ENCODE data around the gene LPCAT4. TPM values are rescaled to one million over a fixed set of nuclear protein-coding genes. Genes with fewer than 3 reads are reported as not detected.

Gene LPCAT4
- total RNA-seq, 4 donors from 2014 or later: 11.8 to 40.2 (median 32.6) TPM

DNA sequence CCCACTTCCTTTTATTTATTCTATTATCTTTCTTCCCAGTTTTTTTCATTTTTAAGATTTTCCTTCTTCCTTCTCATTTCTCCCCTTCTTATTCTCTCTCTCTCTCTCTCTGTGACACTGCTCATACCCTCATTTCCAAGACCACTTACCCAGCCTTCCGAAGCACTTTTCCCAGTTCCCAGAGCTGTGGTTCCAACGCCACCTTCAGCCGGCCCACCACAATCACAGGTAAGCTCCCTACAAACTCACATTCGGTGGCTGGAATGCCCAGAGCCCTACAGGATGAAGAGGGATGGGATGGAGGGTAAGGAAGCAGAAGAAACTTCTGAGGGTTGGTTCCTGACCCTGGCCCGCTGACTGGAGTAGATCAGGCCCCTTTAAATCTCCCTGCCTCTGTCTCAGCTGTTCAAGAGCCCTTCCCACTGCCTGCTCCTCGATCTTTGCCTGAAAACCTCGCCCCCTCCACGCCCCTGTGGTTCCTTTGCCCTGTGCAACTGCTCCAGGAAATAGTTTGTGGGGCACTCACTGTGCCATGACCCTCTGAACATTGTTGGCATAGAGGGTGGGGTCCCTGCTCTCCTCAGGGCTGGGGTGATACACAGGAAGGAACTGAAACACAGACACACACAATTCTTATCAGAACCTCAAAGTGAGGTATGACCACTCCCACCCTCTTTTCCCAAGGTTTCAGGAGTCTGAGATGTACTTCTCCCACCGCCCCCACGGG is 4.8 kb downstream of the LPCAT4 start:
- WGBS, 2 donors: 64 to 74% methylated on average over 5 to 9 of the region's 10 CpGs
- Histone ChIP-seq H3K27me3 (no peaks in the 10 kb centered on the region), H3K36me3 (peaks cover 0 to 70% (median 12%) of the 10 kb centered on the region in 3 donors), H3K27ac (peak overlapping the region; percentile 26 to 74 (median 68)), H3K9me3 (no peaks in the 10 kb centered on the region), H3K4me3 (no peak overlapping the region), H3K4me1 (peaks cover 8 to 77% (median 18%) of the 10 kb centered on the region in 3 donors)
- TF ChIP-seq CTCF (IDR thresholded peaks at IDR 0.05) (no peak), POLR2A (IDR thresholded peaks at IDR 0.05) (no peak)
- intact Hi-C loops (cut with DNase I): loop anchor here (10.0 kb wide), 1 partner anchor 127 kb away; no protein-coding TSS in a partner anchor
- no peak for DNase-seq

- Histone ChIP-seq H3K36me3 (peaks cover 0 to 80% (median 12%) of the 10 kb centered on the region in 3 donors), H3K27me3 (no peaks in the 10 kb centered on the region), H3K4me3 (no peak overlapping the region), H3K4me1 (peaks cover 8 to 75% (median 18%) of the 10 kb centered on the region in 3 donors), H3K27ac (peak overlapping the region in 3 of 4 donors; percentile 68 to 74 (median 69)), H3K9me3 (no peaks in the 10 kb centered on the region)
- TF ChIP-seq POLR2A (IDR thresholded peaks at IDR 0.05) (no peak), CTCF (IDR thresholded peaks at IDR 0.05) (no peak)
- WGBS, 2 donors: 86 to 100% methylated on average over 2 to 7 of the region's 7 CpGs
- no peak for DNase-seq
- intact Hi-C loops (cut with DNase I): loop anchor here (10.0 kb wide), 1 partner anchor 126 kb away; no protein-coding TSS in a partner anchor
Observed at GRCh38 chr15:34361278-34361677, 5.7 kb downstream of the LPCAT4 start.

DNA sequence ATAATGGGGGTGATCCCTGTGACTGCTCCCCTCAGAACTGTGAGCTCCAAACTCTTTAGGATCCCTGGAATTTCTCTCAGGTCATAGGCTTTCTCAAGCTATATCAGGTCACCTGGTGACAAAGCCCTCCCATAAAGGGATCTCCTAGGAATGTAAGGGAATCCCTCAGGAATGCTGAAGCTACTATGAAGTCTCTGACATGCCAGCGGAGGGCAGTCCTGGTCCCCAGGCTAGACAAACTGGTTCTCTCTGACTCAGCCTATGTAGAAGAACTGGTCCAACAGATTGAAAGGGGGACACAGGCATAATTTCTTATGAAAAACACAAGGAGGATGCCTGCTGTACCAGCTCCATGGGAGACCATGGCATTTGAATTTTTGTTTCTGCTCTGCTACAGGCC is 6.7 kb downstream of the LPCAT4 start:
- Histone ChIP-seq H3K4me3 (no peak overlapping the region), H3K27ac (peak overlapping the region in 3 of 4 donors; percentile 68 to 74 (median 69)), H3K4me1 (peaks cover 5 to 66% (median 10%) of the 10 kb centered on the region in 3 donors), H3K27me3 (no peaks in the 10 kb centered on the region), H3K36me3 (peaks cover 0 to 90% (median 12%) of the 10 kb centered on the region in 3 donors), H3K9me3 (no peaks in the 10 kb centered on the region)
- TF ChIP-seq POLR2A (IDR thresholded peaks at IDR 0.05): no peak
- TF ChIP-seq CTCF (IDR thresholded peaks at IDR 0.05): no peak
- intact Hi-C loops (cut with DNase I): loop anchor here (10.0 kb wide), 1 partner anchor 125 kb away; no protein-coding TSS in a partner anchor
- 60% methylated on average over 1 of the region's 1 CpG; no CpG with 5 or more reads in 1 of the 2 donors for WGBS, 2 donors
- DNase-seq: no peak

DNA sequence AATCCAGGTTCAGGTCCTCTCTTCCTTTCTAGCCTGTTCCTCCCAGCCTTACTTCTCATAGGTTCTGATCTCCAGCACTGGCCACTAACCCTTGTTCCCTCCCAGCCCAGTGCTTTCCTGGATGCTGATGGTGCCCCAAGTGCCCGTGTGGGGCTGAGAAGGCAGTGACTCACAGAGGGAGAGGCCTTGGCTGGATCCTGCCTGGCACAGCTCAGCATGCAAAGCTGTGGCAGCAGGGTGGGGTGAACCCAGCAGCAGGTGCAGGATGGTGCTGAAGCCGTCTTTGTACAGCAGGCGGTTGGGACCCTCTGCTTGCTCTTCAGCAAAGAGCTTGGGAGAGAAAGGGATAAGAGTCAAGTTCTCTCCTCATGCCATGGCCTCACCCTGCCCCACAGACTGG is 7.6 kb downstream of the LPCAT4 start:
- intact Hi-C loops (cut with DNase I): no loop called here

More for the DNA sequence above, 7.6 kb downstream of the LPCAT4 start:
- Histone ChIP-seq H3K4me1 (peaks cover 5 to 57% (median 9%) of the 10 kb centered on the region in 3 donors), H3K9me3 (no peaks in the 10 kb centered on the region), H3K27me3 (no peaks in the 10 kb centered on the region), H3K36me3 (peaks cover 0 to 98% (median 12%) of the 10 kb centered on the region in 3 donors), H3K4me3 (no peak overlapping the region), H3K27ac (peak overlapping the region in 3 of 4 donors; percentile 68 to 74 (median 69))
- TF ChIP-seq CTCF (IDR thresholded peaks at IDR 0.05): no peak
- TF ChIP-seq POLR2A (IDR thresholded peaks at IDR 0.05): no peak
- DNase-seq: no peak
- WGBS, 2 donors: no CpG with 5 or more reads among the region's 3 CpGs
